Pancreas (tissue), 10 donors: ENCODE measurements around the gene EDN3. TPM values are rescaled to one million over a fixed set of nuclear protein-coding genes. Genes with fewer than 3 reads are reported as not detected.

Experiments
- ATAC-seq, 4 donors: fragments of 200-7000 bp; cut with Tn5 transposase; one replicate each; pipeline versions ENCODE4 v1.8.0 to v1.9.1; 2020; ENCODE audit warnings: mild to moderate bottlenecking in 4 of 4, moderate library complexity in 4 of 4
- DNase-seq, 6 donors: peaks; one replicate each; pipeline ENCODE4 v3.0.0-alpha.2; 2020
- FAIRE-seq: peaks from 2 replicates; lab custom pipeline; 2012; peaks lifted over from hg19 to GRCh38; lab: Jason Lieb, UNC
- H3K27ac ChIP-seq, 4 donors: fragments of 200-600 bp; sonication (generic); 1 replicate in 3 of 4; 2 replicates in 1 of 4; pipeline versions ENCODE4 v1.5.0 to v1.8.0; 2020
- H3K27me3 ChIP-seq, 4 donors: fragments of 200-600 bp; one replicate each; pipeline ENCODE4 v1.8.0; 2021
- H3K36me3 ChIP-seq, 3 donors: fragments of 200-600 bp; sonication (generic) in 1 of 3; one replicate each; pipeline versions ENCODE4 v1.5.0 to v1.8.0; 2020 to 2021
- H3K4me1 ChIP-seq, 3 donors: fragments of 200-600 bp; one replicate each; pipeline ENCODE4 v1.8.0; 2021
- H3K4me3 ChIP-seq, 4 donors: fragments of 200-600 bp; sonication (generic) in 2 of 4; one replicate each; pipeline versions ENCODE4 v1.5.0 to v1.8.0; 2020 to 2021
- H3K9me3 ChIP-seq, 4 donors: fragments of 200-600 bp; one replicate each; pipeline ENCODE4 v1.8.0; 2021
- WGBS, 2 donors: extraction: QIAGEN DNeasy Blood & Tissue Kit; methylation state at CpG; one replicate each; pipeline ENCODE4 v1.1.7; 2013; 5-methylcytosine and 5-hydroxymethylcytosine counted together
- intact Hi-C, 3 donors: fragments of 100-400 bp; cut with DNase I; formaldehyde crosslinking; loops; one replicate each; pipeline versions ENCODE4 v1.11.1 to v1.14.2; 2022
- polyA plus RNA-seq, 2 donors: library from polyadenylated mRNA; stranded (reverse); fragments of 200-250 nt; gene quantifications; one replicate each; pipeline ENCODE4 v1.2.3, GENCODE V29; 2013
- total RNA-seq, 6 donors: library from RNA; stranded (reverse); fragmentation: NEBNext Ultra II Directional in 4 of 6; extraction: Animal tissue kit (Norgen Biotek cat#: 25700) in 4 of 6; gene quantifications; one replicate each; pipeline versions ENCODE4 v1.2.1 to v1.2.4, GENCODE V29; 2021 to 2023
- TF ChIP-seq, protein P1 (sequence below), 4 donors: fragments of 200-600 bp; sonication (generic) in 3 of 4; IDR thresholded peaks; one replicate each; pipeline versions ENCODE4 v1.5.0 to v1.8.0; 2021; ENCODE audit warnings: antibody characterized with exemption in 4 of 4
- donor health status: healthy with polysubstance abuse.
- donor health status: DM: no; HTN: no; CAD: no; lungs with moderate emphysema.
- donor health status: DM: no; HTN: no; CAD: no.
- donor health status: control.
- donor health status: control.
- donor health status: Bipolar disorder and iron deficiency.
- donor health status: DM: yes; HTN: yes; CAD: no.
- donor health status: DM: no; HTN: no; CAD: no.
- donor health status: DM: no; HTN: no; CAD: no.
- donor health status: DM: yes; HTN: yes; CAD: no.

EDN3 gene
- total and polyA plus RNA-seq, 8 donors: 3.6 to 55.3 (median 5.4) TPM

GRCh38 chr20:59291740-59292383, 8.5 kb upstream of the EDN3 start:
- no peaks in the 10 kb centered on the region for H3K27me3 ChIP-seq

DNA sequence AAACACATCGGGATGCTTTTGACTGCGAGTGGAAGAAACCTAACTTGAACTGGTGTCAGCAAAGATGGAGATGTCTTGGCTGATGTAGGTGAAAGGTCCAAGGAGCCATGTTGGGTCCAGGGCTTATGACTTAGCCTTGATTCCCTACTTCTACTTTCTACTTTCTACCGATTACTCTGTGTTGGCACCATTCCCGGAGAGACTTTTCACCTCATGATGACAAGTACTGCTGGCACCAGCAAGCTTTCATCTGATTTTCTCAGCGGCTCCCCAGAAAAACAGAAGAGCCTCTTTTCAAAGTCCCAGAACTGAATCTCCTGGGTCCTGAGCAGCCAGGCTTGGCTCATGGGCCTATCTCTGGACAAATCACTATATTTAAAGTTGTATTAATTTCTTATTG, 4.9 kb upstream of the EDN3 start:
- Histone ChIP-seq H3K27me3 (peaks cover 0 to 1% (median 0%) of the 10 kb centered on the region in 4 donors), H3K4me3 (no peak overlapping the region), H3K27ac (no peak overlapping the region), H3K4me1 (no peaks in the 10 kb centered on the region), H3K36me3 (no peaks in the 10 kb centered on the region), H3K9me3 (no peaks in the 10 kb centered on the region)
- intact Hi-C loops: no loop called here
- TF ChIP-seq, protein P1, sequence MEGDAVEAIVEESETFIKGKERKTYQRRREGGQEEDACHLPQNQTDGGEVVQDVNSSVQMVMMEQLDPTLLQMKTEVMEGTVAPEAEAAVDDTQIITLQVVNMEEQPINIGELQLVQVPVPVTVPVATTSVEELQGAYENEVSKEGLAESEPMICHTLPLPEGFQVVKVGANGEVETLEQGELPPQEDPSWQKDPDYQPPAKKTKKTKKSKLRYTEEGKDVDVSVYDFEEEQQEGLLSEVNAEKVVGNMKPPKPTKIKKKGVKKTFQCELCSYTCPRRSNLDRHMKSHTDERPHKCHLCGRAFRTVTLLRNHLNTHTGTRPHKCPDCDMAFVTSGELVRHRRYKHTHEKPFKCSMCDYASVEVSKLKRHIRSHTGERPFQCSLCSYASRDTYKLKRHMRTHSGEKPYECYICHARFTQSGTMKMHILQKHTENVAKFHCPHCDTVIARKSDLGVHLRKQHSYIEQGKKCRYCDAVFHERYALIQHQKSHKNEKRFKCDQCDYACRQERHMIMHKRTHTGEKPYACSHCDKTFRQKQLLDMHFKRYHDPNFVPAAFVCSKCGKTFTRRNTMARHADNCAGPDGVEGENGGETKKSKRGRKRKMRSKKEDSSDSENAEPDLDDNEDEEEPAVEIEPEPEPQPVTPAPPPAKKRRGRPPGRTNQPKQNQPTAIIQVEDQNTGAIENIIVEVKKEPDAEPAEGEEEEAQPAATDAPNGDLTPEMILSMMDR (IDR thresholded peaks at IDR 0.05): no peak
- no peak for DNase-seq
- 41 to 44% methylated on average over 5 of the region's 5 CpGs for WGBS, 2 donors
- FAIRE-seq: no peak
- ATAC-seq: no peak

More at GRCh38 chr20:59291740-59292383, 8.5 kb upstream of the EDN3 start:
- H3K27ac ChIP-seq: no peak overlapping the region
- no peaks in the 10 kb centered on the region for H3K9me3 ChIP-seq
- H3K36me3 ChIP-seq: no peaks in the 10 kb centered on the region
- intact Hi-C loops: no loop called here
- H3K4me1 ChIP-seq: no peaks in the 10 kb centered on the region
- WGBS, 2 donors: 76 to 86% methylated on average over 19 of the region's 19 CpGs
- no peak for ATAC-seq
- TF ChIP-seq, protein P1 (IDR thresholded peaks at IDR 0.05): no peak
- no peak overlapping the region for H3K4me3 ChIP-seq
- no peak for FAIRE-seq
- no peak for DNase-seq

- TF ChIP-seq, protein P1 (IDR thresholded peaks at IDR 0.05): no peak
- Histone ChIP-seq H3K9me3 (no peaks in the 10 kb centered on the region), H3K27me3 (peaks cover 0 to 5% (median 0%) of the 10 kb centered on the region in 4 donors), H3K27ac (no peak overlapping the region), H3K36me3 (no peaks in the 10 kb centered on the region), H3K4me1 (no peaks in the 10 kb centered on the region), H3K4me3 (no peak overlapping the region)
- ATAC-seq (no peak), DNase-seq (no peak), FAIRE-seq (no peak)
- intact Hi-C loops: no loop called here
- 83 to 88% methylated on average over 7 of the region's 7 CpGs for WGBS, 2 donors
Observed at GRCh38 chr20:59297686-59298085, 2.7 kb upstream of the EDN3 start.

GRCh38 chr20:59299945-59300332, 472 bp upstream of the EDN3 start:
- Histone ChIP-seq H3K27ac (no peak overlapping the region), H3K4me3 (peak overlapping the region in 2 of 4 donors; percentile 30 to 32), H3K36me3 (no peaks in the 10 kb centered on the region), H3K27me3 (peaks cover 0 to 5% (median 0%) of the 10 kb centered on the region in 4 donors), H3K9me3 (no peaks in the 10 kb centered on the region), H3K4me1 (no peaks in the 10 kb centered on the region)
- TF ChIP-seq, protein P1 (IDR thresholded peaks at IDR 0.05): no peak
- intact Hi-C loops: no loop called here
- WGBS, 2 donors: 0 to 2% methylated on average over 14 to 19 of the region's 19 CpGs
- peak in 3 of 6 donors; percentile 30 to 55 (median 48) for DNase-seq
- ATAC-seq: peak; percentile 68 to 87 (median 80)
- no peak for FAIRE-seq

- Histone ChIP-seq H3K4me1 (no peaks in the 10 kb centered on the region), H3K36me3 (no peaks in the 10 kb centered on the region), H3K27ac (no peak overlapping the region), H3K4me3 (peak overlapping the region in 1 of 4 donors; percentile 32), H3K9me3 (no peaks in the 10 kb centered on the region), H3K27me3 (peaks cover 0 to 5% (median 0%) of the 10 kb centered on the region in 4 donors)
- no peak for FAIRE-seq
- TF ChIP-seq, protein P1 (IDR thresholded peaks at IDR 0.05): no peak
- DNase-seq: peak in 1 of 6 donors; percentile 54
- 61 to 70% methylated on average over 17 of the region's 17 CpGs for WGBS, 2 donors
- intact Hi-C loops: no loop called here
- no peak for ATAC-seq
Observed at GRCh38 chr20:59301343-59302007, 1.1 kb downstream of the EDN3 start.
